SK-N-SH treated with all-trans-retinoic acid at 6 μM for 48 hours (cell line): ENCODE measurements around the gene DHRS4L2.
"Not testable (repeated sequence)": the region's sequence is repeated elsewhere in the genome, so short reads cannot be mapped to it uniquely, and the experiment has no call there.

ENCODE experiments used
- PPARA ChIP-seq: fragments of 250-450 bp; sonication (Bioruptor Pico); IDR thresholded peaks from 2 replicates; pipeline ENCODE4 v1.5.0; 2020; ENCODE audit warnings: mild to moderate bottlenecking, borderline replicate concordance
- RARB ChIP-seq: fragments of 250-450 bp; sonication (Bioruptor Pico); IDR thresholded peaks from 2 replicates; pipeline ENCODE4 v1.8.0; 2021; ENCODE audit warnings: mild to moderate bottlenecking, moderate library complexity
- ZNF565 ChIP-seq: fragments of 450-650 bp; formaldehyde crosslinking; conservative IDR thresholded peaks from 2 replicates; pipeline ENCODE4 v1.5.0; 2020; ENCODE audit warnings: low read depth, mild to moderate bottlenecking, moderate library complexity
- ZNF8 ChIP-seq: fragments of 450-650 bp; formaldehyde crosslinking; IDR thresholded peaks from 2 replicates; pipeline ENCODE4 v1.5.0; 2020; ENCODE audit warnings: mild to moderate bottlenecking, moderate library complexity

GRCh38 chr14:23981951-23982813 lies 6.5 kb upstream of the DHRS4L2 start:
- not testable (repeated sequence) for TF ChIP-seq RARB (CRISPR knock-in tag); PPARA (CRISPR knock-in tag); ZNF565 (CRISPR knock-in tag); ZNF8
